HepG2 (cell line): ENCODE results near the gene TENT5A. TPM values are rescaled to one million over a fixed set of nuclear protein-coding genes. Genes with fewer than 3 reads are reported as not detected.

ENCODE experiments used
- CBX5 ChIP-seq: sonication (generic); formaldehyde crosslinking; IDR thresholded peaks from 2 replicates; pipeline ENCODE4 v1.4.0; 2020; ENCODE audit warnings: missing genetic modification reagents, borderline replicate concordance
- DNMT1 ChIP-seq: sonication (generic); formaldehyde crosslinking; IDR thresholded peaks from 2 replicates; pipeline ENCODE4 v1.5.1; 2020; ENCODE audit warnings: mild to moderate bottlenecking, missing genetic modification reagents
- GATAD1 ChIP-seq: IDR thresholded peaks from 2 replicates; pipeline ENCODE4 v1.6.1; 2016; ENCODE audit warnings: missing genetic modification reagents, missing compliant biosample characterization
- HMGA1 ChIP-seq: sonication (generic); formaldehyde crosslinking; conservative IDR thresholded peaks from 2 replicates; pipeline ENCODE4 v1.4.0; 2020; ENCODE audit warnings: missing genetic modification reagents
- HOXA5 ChIP-seq: sonication (generic); formaldehyde crosslinking; IDR thresholded peaks from 2 replicates; pipeline ENCODE4 v1.4.0; 2020; ENCODE audit warnings: missing genetic modification reagents
- KLF13 ChIP-seq: sonication (generic); formaldehyde crosslinking; IDR thresholded peaks from 2 replicates; pipeline ENCODE4 v1.4.0; 2020; ENCODE audit warnings: mild to moderate bottlenecking, missing genetic modification reagents
- NCOA5 ChIP-seq: sonication (generic); formaldehyde crosslinking; IDR thresholded peaks from 2 replicates; pipeline ENCODE4 v1.4.0; 2020; ENCODE audit warnings: missing genetic modification reagents
- NFIC ChIP-seq: IDR thresholded peaks from 2 replicates; pipeline ENCODE4 v1.6.1; 2012; ENCODE audit warnings: mild to moderate bottlenecking, low read length, inconsistent platforms
- PHB2 ChIP-seq: fragments of 450-650 bp; IDR thresholded peaks from 2 replicates; pipeline ENCODE4 v1.6.1; 2018; ENCODE audit not compliant: partially characterized antibody
- PHF21A ChIP-seq: sonication (generic); formaldehyde crosslinking; IDR thresholded peaks from 2 replicates; pipeline ENCODE4 v1.5.0; 2020; ENCODE audit warnings: mild to moderate bottlenecking, missing genetic modification reagents
- PRPF4 ChIP-seq: fragments of 200-400 bp; formaldehyde crosslinking; IDR thresholded peaks from 2 replicates; pipeline ENCODE4 v1.6.1; 2016; ENCODE audit warnings: low read length, low read depth; ENCODE audit not compliant: poor library complexity, severe bottlenecking
- RAD21 ChIP-seq: fragments of 450-650 bp; formaldehyde crosslinking; IDR thresholded peaks from 2 replicates; pipeline ENCODE4 v1.5.0; 2020; ENCODE audit warnings: mild to moderate bottlenecking
- SETDB1 ChIP-seq: sonication (generic); formaldehyde crosslinking; IDR thresholded peaks from 2 replicates; pipeline ENCODE4 v1.5.1; 2020; ENCODE audit warnings: missing genetic modification reagents, mild to moderate bottlenecking, borderline replicate concordance
- TAF1 ChIP-seq: sonication (generic); formaldehyde crosslinking; IDR thresholded peaks from 2 replicates; pipeline ENCODE4 v1.4.0; 2020; ENCODE audit warnings: missing genetic modification reagents
- TFDP1 ChIP-seq: IDR thresholded peaks from 2 replicates; pipeline ENCODE4 v1.6.1; 2016; ENCODE audit warnings: missing compliant biosample characterization, missing genetic modification reagents, borderline replicate concordance
- YEATS2 ChIP-seq: sonication (generic); formaldehyde crosslinking; IDR thresholded peaks from 2 replicates; pipeline ENCODE4 v1.4.0; 2020; ENCODE audit warnings: missing genetic modification reagents, borderline replicate concordance
- ZBTB39 ChIP-seq: sonication (generic); formaldehyde crosslinking; IDR thresholded peaks from 2 replicates; pipeline ENCODE4 v1.5.0; 2020; ENCODE audit warnings: missing genetic modification reagents
- ZFYVE20 ChIP-seq: sonication (generic); formaldehyde crosslinking; IDR thresholded peaks from 2 replicates; pipeline ENCODE4 v1.8.0; 2023; ENCODE audit warnings: low read depth, mild to moderate bottlenecking, moderate library complexity, missing genetic modification reagents, borderline replicate concordance
- ZNF12 ChIP-seq: sonication (generic); formaldehyde crosslinking; IDR thresholded peaks from 2 replicates; pipeline ENCODE4 v1.5.0; 2020; ENCODE audit warnings: missing genetic modification reagents
- ZNF180 ChIP-seq: sonication (generic); formaldehyde crosslinking; IDR thresholded peaks from 2 replicates; pipeline ENCODE4 v1.4.0; 2020; ENCODE audit warnings: low read depth, missing genetic modification reagents, borderline replicate concordance
- ZNF251 ChIP-seq: sonication (generic); formaldehyde crosslinking; IDR thresholded peaks from 2 replicates; pipeline ENCODE4 v1.9.0; 2021; ENCODE audit warnings: mild to moderate bottlenecking, missing genetic modification reagents
- ZNF253 ChIP-seq: sonication (generic); formaldehyde crosslinking; IDR thresholded peaks from 2 replicates; pipeline ENCODE4 v1.8.0; 2022; ENCODE audit warnings: mild to moderate bottlenecking, missing genetic modification reagents, borderline replicate concordance
- ZNF367 ChIP-seq: sonication (generic); formaldehyde crosslinking; IDR thresholded peaks from 2 replicates; pipeline ENCODE4 v1.4.0; 2020; ENCODE audit warnings: missing genetic modification reagents, borderline replicate concordance
- ZNF414 ChIP-seq: sonication (generic); formaldehyde crosslinking; IDR thresholded peaks from 2 replicates; pipeline ENCODE4 v1.5.0; 2020; ENCODE audit warnings: missing genetic modification reagents
- ZNF510 ChIP-seq: sonication (generic); formaldehyde crosslinking; IDR thresholded peaks from 2 replicates; pipeline ENCODE4 v1.4.0; 2020; ENCODE audit warnings: low read depth, mild to moderate bottlenecking, missing genetic modification reagents
- ZNF543 ChIP-seq: sonication (generic); formaldehyde crosslinking; IDR thresholded peaks from 2 replicates; pipeline ENCODE4 v1.4.0; 2020; ENCODE audit warnings: mild to moderate bottlenecking, missing genetic modification reagents
- ZNF83 ChIP-seq: sonication (generic); formaldehyde crosslinking; IDR thresholded peaks from 2 replicates; pipeline ENCODE4 v1.4.0; 2020; ENCODE audit warnings: missing genetic modification reagents, mild to moderate bottlenecking, borderline replicate concordance
- ZSCAN25 ChIP-seq: sonication (generic); formaldehyde crosslinking; IDR thresholded peaks from 2 replicates; pipeline ENCODE4 v1.8.0; 2022; ENCODE audit warnings: mild to moderate bottlenecking, missing genetic modification reagents
- polyA plus RNA-seq, 8 experiments: library from polyadenylated mRNA; depleted of rRNA in 3 of 8; stranded (reverse) in 7 of 8; unstranded in 1 of 8; fragments of >200 nt; fragmentation: Illumina TruSeq in 4 of 8; extraction: Trizol in 4 of 8; gene quantifications; 2 replicates each; pipeline versions ENCODE4 v1.2.1 to v1.2.3, GENCODE V29; 2011 to 2016; ENCODE audit warnings: low read depth in 4 of 8, missing spikeins in 1 of 8, mixed read lengths in 1 of 8; ENCODE audit not compliant: insufficient read depth in 1 of 8
- total RNA-seq, 5 experiments: library from RNA; depleted of rRNA; stranded (reverse); fragments of >200 nt; fragmentation: Illumina TruSeq; extraction: Trizol; gene quantifications; 2 replicates each; pipeline ENCODE4 v1.2.3, GENCODE V29; 2016; ENCODE audit warnings: low read depth in 1 of 5

Gene TENT5A
- total and polyA plus RNA-seq, 2 of the 13 experiments (the other 11 are each of a cell fraction or from before 2014, with no cell fraction given): 8.0 to 13.8 TPM

DNA sequence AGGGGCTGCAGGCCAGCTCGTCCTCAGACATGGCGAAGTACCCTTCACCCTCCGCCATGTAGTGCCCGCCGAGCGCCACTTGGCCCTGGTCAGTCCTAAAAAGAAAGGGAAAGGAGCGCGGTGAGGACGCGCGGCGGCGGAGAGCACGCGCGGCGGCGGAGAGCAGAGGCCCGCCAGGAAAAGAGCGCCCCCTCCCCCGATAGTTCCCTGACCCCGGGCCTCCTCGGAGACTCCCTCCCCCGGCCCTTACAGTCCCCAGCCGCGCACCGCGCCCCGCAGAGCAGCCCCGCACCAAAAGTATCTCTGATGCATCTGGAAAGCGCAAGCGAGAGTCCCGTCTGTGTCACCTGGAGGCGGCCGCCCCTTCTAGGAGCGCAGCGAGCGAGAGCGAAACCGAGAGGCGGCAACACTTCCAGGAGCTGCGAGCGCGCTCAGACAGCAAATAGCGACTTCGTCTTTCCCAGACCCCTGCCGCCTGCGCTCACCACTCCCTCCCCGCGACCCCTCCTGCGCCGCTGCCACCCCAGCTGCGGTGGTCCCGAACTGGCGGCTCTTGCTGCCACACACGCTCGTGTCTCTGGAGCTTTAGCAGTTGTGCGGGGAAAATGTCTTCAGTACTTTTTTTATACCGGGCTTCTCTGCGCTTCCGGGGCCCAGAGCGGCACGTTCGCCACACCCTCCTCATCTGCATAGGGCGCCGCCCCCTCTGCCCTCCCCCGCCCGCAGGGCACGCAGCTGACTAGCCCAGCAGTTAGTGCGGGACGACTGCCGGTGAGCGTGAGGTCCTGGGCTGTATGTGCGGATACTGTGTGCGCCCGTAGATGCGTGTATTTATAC lies at the start of gene TENT5A (continued):
- no peak for TF ChIP-seq ZNF12 (CRISPR knock-in tag)
- TF ChIP-seq GATAD1: no peak
- TF ChIP-seq ZNF253: no peak
- no peak for TF ChIP-seq DNMT1 (CRISPR knock-in tag)
- TF ChIP-seq NFIC: no peak
- no peak for TF ChIP-seq ZSCAN25
- TF ChIP-seq RAD21: 0 out of 2 replicates have a peak, but pooled peaks have one; percentile 5
- peak; percentile 62 for TF ChIP-seq TAF1 (CRISPR knock-in tag)
- TF ChIP-seq HMGA1 (CRISPR knock-in tag): no peak
- peak; percentile 74; the same call in 1 of the 2 replicates for TF ChIP-seq ZNF543 (CRISPR knock-in tag)
- TF ChIP-seq TFDP1 (CRISPR knock-in tag): peak; percentile 9; the same call in 1 of the 2 replicates
- TF ChIP-seq SETDB1 (CRISPR knock-in tag): 0 out of 2 replicates have a peak, but pooled peaks have one; percentile 26
- no peak for TF ChIP-seq ZNF83
- TF ChIP-seq PHF21A: 0 out of 2 replicates have a peak, but pooled peaks have one; percentile 64
- TF ChIP-seq ZNF251: no peak
- no peak for TF ChIP-seq PRPF4
- TF ChIP-seq ZNF180: no peak
- TF ChIP-seq ZFYVE20: no peak
- no peak for TF ChIP-seq HOXA5 (CRISPR knock-in tag)
- no peak for TF ChIP-seq NCOA5 (CRISPR knock-in tag)
- 0 out of 2 replicates have a peak, but pooled peaks have one; percentile 65 for TF ChIP-seq KLF13 (CRISPR knock-in tag)
- TF ChIP-seq YEATS2 (CRISPR knock-in tag): no peak
- no peak for TF ChIP-seq CBX5 (CRISPR knock-in tag)
- TF ChIP-seq ZNF414 (CRISPR knock-in tag): peak; percentile 50
- TF ChIP-seq ZBTB39 (CRISPR knock-in tag): no peak; the same call in none of the 2 replicates
- TF ChIP-seq ZNF510 (CRISPR knock-in tag): no peak
- TF ChIP-seq ZNF367 (CRISPR knock-in tag): no peak
- no peak for TF ChIP-seq PHB2
